Measurements from ENCODE around the gene PRKCD.

DNA sequence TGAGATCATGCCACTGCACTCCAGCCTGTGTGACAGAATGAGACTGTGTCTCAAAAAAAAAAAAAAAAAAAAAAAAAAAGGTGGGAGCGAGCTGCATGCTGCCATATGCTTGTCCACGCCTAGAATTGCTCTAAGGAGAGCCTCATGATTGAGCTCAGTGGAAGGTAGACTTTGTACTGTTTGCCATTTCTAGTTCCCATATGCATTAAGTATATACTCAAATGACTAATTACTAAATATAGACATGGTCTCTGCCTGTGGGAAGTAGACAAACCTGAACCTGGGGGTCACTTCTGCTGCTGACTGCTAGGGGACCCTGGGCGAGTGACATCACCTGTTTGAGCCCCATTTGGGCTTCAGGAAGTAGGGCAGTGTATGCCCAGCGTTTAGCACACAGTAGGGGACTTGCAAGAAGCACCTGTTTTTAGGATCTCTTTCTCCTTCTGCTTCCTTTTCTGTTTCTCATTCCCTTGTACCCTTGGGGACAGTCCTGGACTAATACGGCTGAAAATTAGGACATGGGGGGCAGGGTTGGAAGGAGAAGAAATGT, 27.2 kb downstream of the PRKCD start:
- TF ChIP-seq, protein P1, sequence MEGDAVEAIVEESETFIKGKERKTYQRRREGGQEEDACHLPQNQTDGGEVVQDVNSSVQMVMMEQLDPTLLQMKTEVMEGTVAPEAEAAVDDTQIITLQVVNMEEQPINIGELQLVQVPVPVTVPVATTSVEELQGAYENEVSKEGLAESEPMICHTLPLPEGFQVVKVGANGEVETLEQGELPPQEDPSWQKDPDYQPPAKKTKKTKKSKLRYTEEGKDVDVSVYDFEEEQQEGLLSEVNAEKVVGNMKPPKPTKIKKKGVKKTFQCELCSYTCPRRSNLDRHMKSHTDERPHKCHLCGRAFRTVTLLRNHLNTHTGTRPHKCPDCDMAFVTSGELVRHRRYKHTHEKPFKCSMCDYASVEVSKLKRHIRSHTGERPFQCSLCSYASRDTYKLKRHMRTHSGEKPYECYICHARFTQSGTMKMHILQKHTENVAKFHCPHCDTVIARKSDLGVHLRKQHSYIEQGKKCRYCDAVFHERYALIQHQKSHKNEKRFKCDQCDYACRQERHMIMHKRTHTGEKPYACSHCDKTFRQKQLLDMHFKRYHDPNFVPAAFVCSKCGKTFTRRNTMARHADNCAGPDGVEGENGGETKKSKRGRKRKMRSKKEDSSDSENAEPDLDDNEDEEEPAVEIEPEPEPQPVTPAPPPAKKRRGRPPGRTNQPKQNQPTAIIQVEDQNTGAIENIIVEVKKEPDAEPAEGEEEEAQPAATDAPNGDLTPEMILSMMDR (IDR thresholded peaks at IDR 0.05): no peak
- TF ChIP-seq EZH2 (IDR thresholded peaks at IDR 0.05; ENCODE audit: borderline replicate concordance, insufficient read depth, low read depth, low read length, poor library complexity, severe bottlenecking): no peak
